Panc1 (cell line): ENCODE data around the gene SPARC. TPM values are rescaled to one million over a fixed set of nuclear protein-coding genes. Genes with fewer than 3 reads are reported as not detected.

Source experiments
- ATAC-seq: fragments of 200-7000 bp; cut with Tn5 transposase; 2 replicates; pipeline ENCODE4 v1.9.1; 2020; ENCODE audit warnings: mild to moderate bottlenecking, moderate library complexity
- BruUV-seq: library from RNA; stranded (reverse); fragments of 400-500 nt; replicated peaks from 2 replicates; lab custom pipeline; 2021; lab: Mats Ljungman, UMichigan
- CTCF ChIA-PET: fragments of 300-600 bp; sonication (Branson Sonifier 250); formaldehyde crosslinking; loops from one replicate; lab custom pipeline; 2022; ENCODE audit warnings: antibody characterized with exemption; lab: Charles Lee
- POLR2A ChIA-PET: fragments of 300-600 bp; sonication (Branson Sonifier 250); formaldehyde crosslinking; loops from one replicate; lab custom pipeline; 2022; ENCODE audit warnings: antibody characterized with exemption; lab: Charles Lee
- DNase-seq: peaks from one replicate; pipeline ENCODE4 v3.0.0-alpha.2; 2010; ENCODE audit warnings: low read depth, low spot score
- H3K27ac ChIP-seq: 2 replicates; pipeline ENCODE4 v1.5.1; 2011; ENCODE audit warnings: mild to moderate bottlenecking, low read length, inconsistent platforms
- H3K27me3 ChIP-seq: fragments of 200-500 bp; sonication (Bioruptor generic); 2 replicates; pipeline ENCODE4 v1.6.0; 2014; ENCODE audit warnings: low read length, inconsistent platforms; ENCODE audit not compliant: control insufficient read depth, insufficient read depth
- H3K36me3 ChIP-seq: fragments of 200-500 bp; sonication (Bioruptor generic); 2 replicates; pipeline ENCODE4 v1.5.1; 2014; ENCODE audit warnings: inconsistent platforms, mild to moderate bottlenecking, low read length, moderate library complexity; ENCODE audit not compliant: control insufficient read depth, insufficient read depth
- H3K4me1 ChIP-seq: 2 replicates; pipeline ENCODE4 v1.5.1; 2011; ENCODE audit warnings: inconsistent platforms, mild to moderate bottlenecking, low read length, moderate library complexity; ENCODE audit not compliant: control insufficient read depth, insufficient read depth
- H3K4me3 ChIP-seq, 2 experiments: 2 replicates each; pipeline ENCODE4 v1.5.1; 2011 to 2012; ENCODE audit warnings: low read depth in 2 of 2, low read length in 2 of 2, mild to moderate bottlenecking in 2 of 2, inconsistent platforms in 1 of 2, moderate library complexity in 1 of 2
- H3K9me3 ChIP-seq: fragments of 200-500 bp; sonication (Bioruptor generic); 2 replicates; pipeline ENCODE4 v1.5.1; 2014; ENCODE audit warnings: low read depth, mild to moderate bottlenecking, inconsistent platforms, low read length, moderate library complexity; ENCODE audit not compliant: control insufficient read depth, insufficient read depth
- CTCF ChIP-seq: fragments of 450-650 bp; IDR thresholded peaks from 2 replicates; pipeline ENCODE4 v1.5.1; 2017; ENCODE audit warnings: mild to moderate bottlenecking
- POLR2AphosphoS5 ChIP-seq: IDR thresholded peaks from 2 replicates; pipeline ENCODE4 v1.6.1; 2012; ENCODE audit warnings: mild to moderate bottlenecking, low read depth, low read length, moderate library complexity
- SIN3A ChIP-seq: IDR thresholded peaks from 2 replicates; pipeline ENCODE4 v1.6.1; 2012; ENCODE audit warnings: low read depth, mild to moderate bottlenecking, low read length, moderate library complexity, borderline replicate concordance; ENCODE audit not compliant: insufficient read depth
- TCF7L2 ChIP-seq: IDR thresholded peaks from 2 replicates; pipeline ENCODE4 v1.6.1; 2011; ENCODE audit warnings: mild to moderate bottlenecking, low read depth, low read length, inconsistent platforms
- in situ Hi-C: cut with HindIII; loops from 2 replicates; pipeline ENCODE4 v1.10.0; 2016; ENCODE audit warnings: low sequenced_read_pairs, low pct_unique_long_range_greater_than_20kb
- intact Hi-C: fragments of 100-400 bp; cut with micrococcal nuclease; formaldehyde crosslinking; loops from one replicate; pipeline ENCODE4 v1.10.0; 2022; ENCODE audit not compliant: unreplicated experiment
- total RNA-seq: library from RNA; stranded (reverse); gene quantifications from one replicate; pipeline ENCODE4 v1.2.1, GENCODE V29; 2021; ENCODE audit not compliant: unreplicated experiment
- TF ChIP-seq, protein P1 (sequence below), 2 experiments: IDR thresholded peaks; 2 replicates each; pipeline ENCODE4 v1.6.1; 2011 to 2012; ENCODE audit warnings: low read depth in 2 of 2, control low read depth in 1 of 2, low read length in 1 of 2, mild to moderate bottlenecking in 1 of 2, moderate library complexity in 1 of 2; ENCODE audit not compliant: insufficient read depth in 1 of 2

The SPARC gene
- total RNA-seq, 1 experiment from 2014 or later = 228 TPM

GRCh38 chr5:151682751-151683331 lies 3.9 kb downstream of the SPARC start:
- POLR2A ChIA-PET = no interaction called here

DNA sequence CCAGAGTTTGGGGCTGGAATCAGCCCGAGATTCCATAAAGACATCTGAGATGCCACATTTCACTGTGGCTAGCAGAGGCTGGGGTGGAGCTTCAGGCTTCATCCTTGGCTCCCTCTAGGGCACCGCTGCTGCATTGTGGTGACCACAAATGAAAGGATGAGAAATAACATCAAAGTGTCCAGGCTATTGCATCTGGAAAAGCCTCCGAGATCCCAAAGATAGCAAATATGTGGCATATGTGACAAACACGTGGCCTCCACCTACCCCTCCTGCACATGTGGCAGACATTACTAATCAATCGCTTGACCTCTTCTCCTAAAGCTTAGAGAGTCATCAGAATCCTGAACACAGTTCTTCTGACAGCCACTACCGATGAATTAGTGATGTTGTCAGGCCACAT lies 4.5 kb downstream of the SPARC start:
- no TSS peak for BruUV-seq
- DNase-seq (no peak), ATAC-seq (no peak)
- Histone ChIP-seq H3K36me3 (no peaks in the 10 kb centered on the region), H3K27ac (peak overlapping the region; percentile 71; the same call in 1 of the 2 replicates), H3K4me3 (no peak overlapping the region), H3K27me3 (no peaks in the 10 kb centered on the region), H3K4me1 (peaks cover 27% of the 10 kb centered on the region), H3K9me3 (no peaks in the 10 kb centered on the region)
- ChIA-PET POLR2A (no interaction called here), CTCF (interaction anchor here (0.6 kb wide), 1 partner anchor 56 kb away, joined by 3 read pairs; no protein-coding TSS in a partner anchor)
- TF ChIP-seq TCF7L2 (no peak), POLR2AphosphoS5 (no peak), CTCF (no peak), SIN3A (no peak)
- TF ChIP-seq, protein P1, sequence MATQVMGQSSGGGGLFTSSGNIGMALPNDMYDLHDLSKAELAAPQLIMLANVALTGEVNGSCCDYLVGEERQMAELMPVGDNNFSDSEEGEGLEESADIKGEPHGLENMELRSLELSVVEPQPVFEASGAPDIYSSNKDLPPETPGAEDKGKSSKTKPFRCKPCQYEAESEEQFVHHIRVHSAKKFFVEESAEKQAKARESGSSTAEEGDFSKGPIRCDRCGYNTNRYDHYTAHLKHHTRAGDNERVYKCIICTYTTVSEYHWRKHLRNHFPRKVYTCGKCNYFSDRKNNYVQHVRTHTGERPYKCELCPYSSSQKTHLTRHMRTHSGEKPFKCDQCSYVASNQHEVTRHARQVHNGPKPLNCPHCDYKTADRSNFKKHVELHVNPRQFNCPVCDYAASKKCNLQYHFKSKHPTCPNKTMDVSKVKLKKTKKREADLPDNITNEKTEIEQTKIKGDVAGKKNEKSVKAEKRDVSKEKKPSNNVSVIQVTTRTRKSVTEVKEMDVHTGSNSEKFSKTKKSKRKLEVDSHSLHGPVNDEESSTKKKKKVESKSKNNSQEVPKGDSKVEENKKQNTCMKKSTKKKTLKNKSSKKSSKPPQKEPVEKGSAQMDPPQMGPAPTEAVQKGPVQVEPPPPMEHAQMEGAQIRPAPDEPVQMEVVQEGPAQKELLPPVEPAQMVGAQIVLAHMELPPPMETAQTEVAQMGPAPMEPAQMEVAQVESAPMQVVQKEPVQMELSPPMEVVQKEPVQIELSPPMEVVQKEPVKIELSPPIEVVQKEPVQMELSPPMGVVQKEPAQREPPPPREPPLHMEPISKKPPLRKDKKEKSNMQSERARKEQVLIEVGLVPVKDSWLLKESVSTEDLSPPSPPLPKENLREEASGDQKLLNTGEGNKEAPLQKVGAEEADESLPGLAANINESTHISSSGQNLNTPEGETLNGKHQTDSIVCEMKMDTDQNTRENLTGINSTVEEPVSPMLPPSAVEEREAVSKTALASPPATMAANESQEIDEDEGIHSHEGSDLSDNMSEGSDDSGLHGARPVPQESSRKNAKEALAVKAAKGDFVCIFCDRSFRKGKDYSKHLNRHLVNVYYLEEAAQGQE (IDR thresholded peaks at IDR 0.05; ENCODE audit: insufficient read depth in 1 of 2, low read depth in 2 of 2, low read length in 1 of 2) = no peak
- in situ Hi-C loops (no loop called here), intact Hi-C loops (no loop called here)

More at GRCh38 chr5:151682751-151683331, 3.9 kb downstream of the SPARC start:
- no peaks in the 10 kb centered on the region for H3K9me3 ChIP-seq
- DNase-seq = no peak
- in situ Hi-C loops = no loop called here
- no peaks in the 10 kb centered on the region for H3K27me3 ChIP-seq
- H3K4me3 ChIP-seq = no peak overlapping the region
- no peaks in the 10 kb centered on the region for H3K36me3 ChIP-seq
- peaks cover 27% of the 10 kb centered on the region for H3K4me1 ChIP-seq
- no peak for ATAC-seq
- intact Hi-C loops = no loop called here
- peak overlapping the region; percentile 71; the same call in 1 of the 2 replicates for H3K27ac ChIP-seq
- BruUV-seq = no TSS peak
- CTCF ChIA-PET = interaction anchor here (0.6 kb wide), 1 partner anchor 55 kb away, joined by 3 read pairs; no protein-coding TSS in a partner anchor
- TF ChIP-seq, protein P1 (IDR thresholded peaks at IDR 0.05; ENCODE audit: insufficient read depth in 1 of 2, low read depth in 2 of 2, low read length in 1 of 2) = no peak
- no peak for TF ChIP-seq SIN3A
- no peak for TF ChIP-seq POLR2AphosphoS5
- no peak for TF ChIP-seq CTCF
- no peak for TF ChIP-seq TCF7L2
